NT2/D1 (cell line): ENCODE measurements around the gene DLX2.

Experiments
- DNase-seq: peaks from one replicate; pipeline ENCODE4 v3.0.0-alpha.2; 2011; ENCODE audit warnings: low read depth, low spot score
- H3K27me3 ChIP-seq: 2 replicates; pipeline ENCODE4 v1.6.0; 2011; ENCODE audit warnings: mild to moderate bottlenecking; ENCODE audit not compliant: insufficient read length, insufficient read depth
- H3K36me3 ChIP-seq: 2 replicates; pipeline ENCODE4 v1.6.1; 2011; ENCODE audit warnings: mild to moderate bottlenecking, low read length, mixed read lengths; ENCODE audit not compliant: insufficient read depth, insufficient read length
- H3K4me1 ChIP-seq: 2 replicates; pipeline ENCODE4 v1.5.1; 2011; ENCODE audit not compliant: insufficient read depth, insufficient read length
- H3K4me3 ChIP-seq: 2 replicates; pipeline ENCODE4 v1.5.1; 2011; ENCODE audit warnings: low read depth; ENCODE audit not compliant: insufficient read length
- H3K9ac ChIP-seq: 2 replicates; pipeline ENCODE4 v1.6.0; 2011; ENCODE audit warnings: low read depth; ENCODE audit not compliant: insufficient read length
- H3K9me3 ChIP-seq: 2 replicates; pipeline ENCODE4 v1.5.1; 2011; ENCODE audit warnings: mild to moderate bottlenecking, low read length; ENCODE audit not compliant: insufficient read depth
- SUZ12 ChIP-seq: IDR thresholded peaks from 2 replicates; pipeline ENCODE4 v1.6.1; 2011; ENCODE audit not compliant: insufficient read length, insufficient read depth; ENCODE audit errors: extremely low read depth
- YY1 ChIP-seq: IDR thresholded peaks from 2 replicates; pipeline ENCODE4 v1.6.1; 2011; ENCODE audit not compliant: insufficient read length, insufficient read depth
- ZNF274 ChIP-seq: IDR thresholded peaks from 2 replicates; pipeline ENCODE4 v1.6.1; 2011; ENCODE audit warnings: mild to moderate bottlenecking, low read depth, low read length

Gene DLX2

DNA sequence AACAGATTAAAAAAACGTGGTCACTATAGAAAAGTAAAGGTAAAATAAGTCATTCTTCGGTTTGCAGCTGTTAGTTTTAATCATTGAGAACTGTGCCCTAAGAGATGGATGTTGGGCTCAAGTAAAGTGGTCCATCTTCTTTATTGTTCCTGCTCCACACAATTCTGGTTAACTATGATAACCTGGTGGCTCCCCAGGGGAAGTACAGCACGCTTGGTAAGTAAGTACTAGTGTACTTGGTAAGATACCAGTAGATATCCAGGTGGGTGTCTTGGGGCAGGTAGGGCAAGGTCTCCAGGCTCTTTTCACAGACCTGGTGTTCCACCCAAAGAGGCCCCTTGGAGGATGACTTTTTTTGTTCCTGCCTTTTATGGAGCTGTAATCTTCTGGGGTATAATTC lies 31.6 kb upstream of the DLX2 start:
- no peak overlapping the region for H3K4me3 ChIP-seq
- H3K9me3 ChIP-seq: peaks cover 10% of the 10 kb centered on the region; the same call in 1 of the 2 replicates
- H3K9ac ChIP-seq: no peak overlapping the region
- TF ChIP-seq ZNF274: no peak
- no peak for TF ChIP-seq YY1
- TF ChIP-seq SUZ12: no peak
- H3K36me3 ChIP-seq: no peaks in the 10 kb centered on the region
- no peaks in the 10 kb centered on the region for H3K27me3 ChIP-seq
- DNase-seq: no peak
- no peaks in the 10 kb centered on the region for H3K4me1 ChIP-seq

GRCh38 chr2:172131713-172132555 lies 29.2 kb upstream of the DLX2 start:
- no peaks in the 10 kb centered on the region for H3K4me1 ChIP-seq
- peaks cover 10% of the 10 kb centered on the region; the same call in 1 of the 2 replicates for H3K9me3 ChIP-seq
- no peak for TF ChIP-seq YY1
- no peak for TF ChIP-seq SUZ12
- TF ChIP-seq ZNF274: no peak
- no peak overlapping the region for H3K9ac ChIP-seq
- H3K27me3 ChIP-seq: no peaks in the 10 kb centered on the region
- H3K4me3 ChIP-seq: no peak overlapping the region
- peak; percentile 85 for DNase-seq
- H3K36me3 ChIP-seq: no peaks in the 10 kb centered on the region

- Histone ChIP-seq H3K36me3 (no peaks in the 10 kb centered on the region), H3K4me3 (no peak overlapping the region), H3K9ac (no peak overlapping the region), H3K9me3 (peaks cover 10% of the 10 kb centered on the region; the same call in 1 of the 2 replicates), H3K4me1 (no peaks in the 10 kb centered on the region), H3K27me3 (no peaks in the 10 kb centered on the region)
- no peak for DNase-seq
- TF ChIP-seq YY1 (no peak), SUZ12 (no peak), ZNF274 (no peak)
Measured at GRCh38 chr2:172129404-172129803, 26.7 kb upstream of the DLX2 start.

- Histone ChIP-seq H3K4me1 (no peaks in the 10 kb centered on the region), H3K9me3 (peaks cover 10% of the 10 kb centered on the region; the same call in 1 of the 2 replicates), H3K36me3 (no peaks in the 10 kb centered on the region), H3K9ac (no peak overlapping the region), H3K4me3 (no peak overlapping the region), H3K27me3 (no peaks in the 10 kb centered on the region)
- TF ChIP-seq YY1 (no peak), SUZ12 (no peak), ZNF274 (no peak)
- DNase-seq: no peak
Measured at GRCh38 chr2:172128484-172128883, 25.8 kb upstream of the DLX2 start.

- no peak for DNase-seq
- Histone ChIP-seq H3K4me3 (no peak overlapping the region), H3K36me3 (no peaks in the 10 kb centered on the region), H3K4me1 (no peaks in the 10 kb centered on the region), H3K9me3 (no peaks in the 10 kb centered on the region), H3K9ac (no peak overlapping the region), H3K27me3 (no peaks in the 10 kb centered on the region)
- no peak for TF ChIP-seq SUZ12
- no peak for TF ChIP-seq YY1
- TF ChIP-seq ZNF274: no peak
Measured at GRCh38 chr2:172120118-172120517, 17.4 kb upstream of the DLX2 start.

GRCh38 chr2:172119089-172119488 lies 16.4 kb upstream of the DLX2 start:
- Histone ChIP-seq H3K9me3 (no peaks in the 10 kb centered on the region), H3K4me3 (no peak overlapping the region), H3K4me1 (no peaks in the 10 kb centered on the region), H3K9ac (no peak overlapping the region), H3K36me3 (no peaks in the 10 kb centered on the region), H3K27me3 (no peaks in the 10 kb centered on the region)
- no peak for DNase-seq
- TF ChIP-seq YY1 (no peak), SUZ12 (no peak), ZNF274 (no peak)

DNA sequence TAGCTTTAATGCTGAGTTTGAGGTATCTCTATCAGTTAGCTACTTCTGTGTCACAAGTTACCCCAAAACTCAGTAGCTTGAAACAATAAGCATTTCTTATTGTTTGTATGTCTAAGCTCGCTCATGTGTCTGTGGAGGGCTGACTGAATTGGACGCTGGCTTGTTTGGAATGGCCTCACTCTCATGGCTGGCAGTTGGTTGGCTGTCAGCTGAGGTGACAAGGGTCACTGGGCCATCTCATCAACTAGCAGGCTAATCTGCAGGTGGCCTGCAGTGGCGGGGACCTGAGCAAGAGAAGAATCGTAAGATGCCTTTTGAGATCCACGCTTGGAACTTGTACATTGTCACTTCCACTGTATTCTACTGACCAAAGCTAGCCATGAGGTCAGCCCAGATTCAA lies 13.4 kb upstream of the DLX2 start:
- Histone ChIP-seq H3K27me3 (no peaks in the 10 kb centered on the region), H3K4me3 (no peak overlapping the region), H3K9ac (no peak overlapping the region), H3K4me1 (no peaks in the 10 kb centered on the region), H3K9me3 (no peaks in the 10 kb centered on the region), H3K36me3 (no peaks in the 10 kb centered on the region)
- no peak for DNase-seq
- no peak for TF ChIP-seq ZNF274
- TF ChIP-seq SUZ12: no peak
- no peak for TF ChIP-seq YY1
